Pancreas (tissue), 10 donors: Measurements from ENCODE around the gene EFCAB8. TPM values are rescaled to one million over a fixed set of nuclear protein-coding genes. Genes with fewer than 3 reads are reported as not detected.
"Not testable (repeated sequence)": the region's sequence is repeated elsewhere in the genome, so short reads cannot be mapped to it uniquely, and the experiment has no call there.

Experiments used
- ATAC-seq, 4 donors: fragments of 200-7000 bp; cut with Tn5 transposase; one replicate each; pipeline versions ENCODE4 v1.8.0 to v1.9.1; 2020; ENCODE audit warnings: mild to moderate bottlenecking in 4 of 4, moderate library complexity in 4 of 4
- DNase-seq, 6 donors: peaks; one replicate each; pipeline ENCODE4 v3.0.0-alpha.2; 2020
- FAIRE-seq: peaks from 2 replicates; lab custom pipeline; 2012; peaks lifted over from hg19 to GRCh38; lab: Jason Lieb, UNC
- H3K27ac ChIP-seq, 4 donors: fragments of 200-600 bp; sonication (generic); 1 replicate in 3 of 4; 2 replicates in 1 of 4; pipeline versions ENCODE4 v1.5.0 to v1.8.0; 2020
- H3K27me3 ChIP-seq, 4 donors: fragments of 200-600 bp; one replicate each; pipeline ENCODE4 v1.8.0; 2021
- H3K36me3 ChIP-seq, 3 donors: fragments of 200-600 bp; sonication (generic) in 1 of 3; one replicate each; pipeline versions ENCODE4 v1.5.0 to v1.8.0; 2020 to 2021
- H3K4me1 ChIP-seq, 3 donors: fragments of 200-600 bp; one replicate each; pipeline ENCODE4 v1.8.0; 2021
- H3K4me3 ChIP-seq, 4 donors: fragments of 200-600 bp; sonication (generic) in 2 of 4; one replicate each; pipeline versions ENCODE4 v1.5.0 to v1.8.0; 2020 to 2021
- H3K9me3 ChIP-seq, 4 donors: fragments of 200-600 bp; one replicate each; pipeline ENCODE4 v1.8.0; 2021
- CTCF ChIP-seq, 4 donors: fragments of 200-600 bp; sonication (generic) in 3 of 4; IDR thresholded peaks; one replicate each; pipeline versions ENCODE4 v1.5.0 to v1.8.0; 2021; ENCODE audit warnings: antibody characterized with exemption in 4 of 4
- WGBS, 2 donors: extraction: QIAGEN DNeasy Blood & Tissue Kit; methylation state at CpG; one replicate each; pipeline ENCODE4 v1.1.7; 2013; 5-methylcytosine and 5-hydroxymethylcytosine counted together
- intact Hi-C, 3 donors: fragments of 100-400 bp; cut with DNase I; formaldehyde crosslinking; loops; one replicate each; pipeline versions ENCODE4 v1.11.1 to v1.14.2; 2022
- polyA plus RNA-seq, 2 donors: library from polyadenylated mRNA; stranded (reverse); fragments of 200-250 nt; gene quantifications; one replicate each; pipeline ENCODE4 v1.2.3, GENCODE V29; 2013
- total RNA-seq, 6 donors: library from RNA; stranded (reverse); fragmentation: NEBNext Ultra II Directional in 4 of 6; extraction: Animal tissue kit (Norgen Biotek cat#: 25700) in 4 of 6; gene quantifications; one replicate each; pipeline versions ENCODE4 v1.2.1 to v1.2.4, GENCODE V29; 2021 to 2023
- donor health status: healthy with polysubstance abuse.
- donor health status: DM: no; HTN: no; CAD: no; lungs with moderate emphysema.
- donor health status: DM: no; HTN: no; CAD: no.
- donor health status: control.
- donor health status: control.
- donor health status: Bipolar disorder and iron deficiency.
- donor health status: DM: yes; HTN: yes; CAD: no.
- donor health status: DM: no; HTN: no; CAD: no.
- donor health status: DM: no; HTN: no; CAD: no.
- donor health status: DM: yes; HTN: yes; CAD: no.

EFCAB8 gene
- total and polyA plus RNA-seq, 8 donors: 0.12 to 0.35 (median 0.19) TPM; not detected in 1

- TF ChIP-seq CTCF (IDR thresholded peaks at IDR 0.05): no peak
- ATAC-seq: no peak
- Histone ChIP-seq H3K27me3 (no peaks in the 10 kb centered on the region), H3K4me1 (no peaks in the 10 kb centered on the region), H3K36me3 (no peaks in the 10 kb centered on the region), H3K4me3 (no peak overlapping the region), H3K9me3 (no peaks in the 10 kb centered on the region), H3K27ac (no peak overlapping the region)
- 90 to 93% methylated on average over 18 of the region's 18 CpGs for WGBS, 2 donors
- no peak for DNase-seq
- intact Hi-C loops: loop anchor here in 2 of 3 donors (5.0 to 10.0 kb wide), 2 partner anchors 406 to 408 kb away; no protein-coding TSS in a partner anchor
- FAIRE-seq: no peak
Observed at GRCh38 chr20:32896521-32897280, 38.0 kb downstream of the EFCAB8 start.

GRCh38 chr20:32898729-32899128 lies 40.0 kb downstream of the EFCAB8 start:
- Histone ChIP-seq H3K27me3 (no peaks in the 10 kb centered on the region), H3K27ac (no peak overlapping the region), H3K9me3 (no peaks in the 10 kb centered on the region), H3K36me3 (no peaks in the 10 kb centered on the region), H3K4me1 (no peaks in the 10 kb centered on the region), H3K4me3 (no peak overlapping the region)
- no peak for ATAC-seq
- intact Hi-C loops: loop anchor here in 2 of 3 donors (5.0 to 10.0 kb wide), 2 partner anchors 404 to 406 kb away; no protein-coding TSS in a partner anchor
- no peak for TF ChIP-seq CTCF (IDR thresholded peaks at IDR 0.05)
- no peak for FAIRE-seq
- WGBS, 2 donors: 76 to 79% methylated on average over 6 of the region's 6 CpGs
- DNase-seq: no peak

- Histone ChIP-seq H3K36me3 (no peaks in the 10 kb centered on the region), H3K4me3 (no peak overlapping the region), H3K27me3 (no peaks in the 10 kb centered on the region), H3K27ac (no peak overlapping the region), H3K9me3 (no peaks in the 10 kb centered on the region), H3K4me1 (no peaks in the 10 kb centered on the region)
- ATAC-seq (peak; percentile 66 to 94 (median 89)), FAIRE-seq (no peak), DNase-seq (peak in 5 of 6 donors; percentile 21 to 72 (median 47))
- TF ChIP-seq CTCF (IDR thresholded peaks at IDR 0.05): peak; percentile 76 to 89 (median 84)
- 56 to 60% methylated on average over 25 of the region's 25 CpGs for WGBS, 2 donors
- intact Hi-C loops: loop anchor here in 2 of 3 donors (10.0 kb wide), 1 partner anchor 192 kb away; no protein-coding TSS in a partner anchor
Observed at GRCh38 chr20:32902456-32903420, 44.0 kb downstream of the EFCAB8 start.

GRCh38 chr20:32903666-32904175 lies 45.0 kb downstream of the EFCAB8 start:
- intact Hi-C loops: loop anchor here in 2 of 3 donors (10.0 kb wide), 1 partner anchor 191 kb away; no protein-coding TSS in a partner anchor
- Histone ChIP-seq H3K36me3 (no peaks in the 10 kb centered on the region), H3K9me3 (no peaks in the 10 kb centered on the region), H3K4me3 (no peak overlapping the region), H3K27ac (no peak overlapping the region), H3K27me3 (no peaks in the 10 kb centered on the region), H3K4me1 (no peaks in the 10 kb centered on the region)
- FAIRE-seq: no peak
- no peak for ATAC-seq
- TF ChIP-seq CTCF (IDR thresholded peaks at IDR 0.05): no peak
- DNase-seq: no peak
- 82 to 93% methylated on average over 5 of the region's 5 CpGs for WGBS, 2 donors

- not testable (repeated sequence) for H3K4me3 ChIP-seq, H3K27ac ChIP-seq, H3K4me1 ChIP-seq, DNase-seq, H3K36me3 ChIP-seq, H3K9me3 ChIP-seq, ATAC-seq, FAIRE-seq, H3K27me3 ChIP-seq
- intact Hi-C loops: loop anchor here in 2 of 3 donors (5.0 to 10.0 kb wide), 2 partner anchors 190 to 388 kb away; no protein-coding TSS in a partner anchor
- 91 to 93% methylated on average over 7 of the region's 7 CpGs for WGBS, 2 donors
Observed at GRCh38 chr20:32904678-32905077, 46.0 kb downstream of the EFCAB8 start.
